BLaER1 treated with 17β-estradiol and CSF1 and Interleukin-3, amounts not matched to agents 10 nM and 100 nM (cell line): Measurements from ENCODE around the gene TCN1.
"Not testable (repeated sequence)": the region's sequence is repeated elsewhere in the genome, so short reads cannot be mapped to it uniquely, and the experiment has no call there.

Source experiments
- H3K27ac ChIP-seq, 11 experiments: shearing (Covaris generic); formaldehyde crosslinking; 2 replicates each; pipeline ENCODE4 v1.8.1; 2022
- H3K27me3 ChIP-seq, 11 experiments: shearing (Covaris generic); formaldehyde crosslinking; 2 replicates each; pipeline ENCODE4 v1.8.1; 2022
- H3K36me3 ChIP-seq, 11 experiments: shearing (Covaris generic); formaldehyde crosslinking; 2 replicates each; pipeline ENCODE4 v1.8.1; 2022
- H3K4me1 ChIP-seq, 10 experiments: shearing (Covaris generic); formaldehyde crosslinking; 2 replicates each; pipeline ENCODE4 v1.8.1; 2022
- H3K4me2 ChIP-seq, 11 experiments: shearing (Covaris generic); formaldehyde crosslinking; 2 replicates each; pipeline ENCODE4 v1.8.1; 2022
- H3K4me3 ChIP-seq, 10 experiments: shearing (Covaris generic); formaldehyde crosslinking; 2 replicates each; pipeline ENCODE4 v1.8.1; 2022
- H3K9ac ChIP-seq, 11 experiments: shearing (Covaris generic); formaldehyde crosslinking; 2 replicates each; pipeline ENCODE4 v1.8.1; 2022
- H3K9me3 ChIP-seq, 11 experiments: shearing (Covaris generic); formaldehyde crosslinking; replicated peaks in 1 of 11; 2 replicates each; pipeline ENCODE4 v1.8.1; 2022
- H4K20me1 ChIP-seq, 11 experiments: shearing (Covaris generic); formaldehyde crosslinking; 2 replicates each; pipeline ENCODE4 v1.8.1; 2022
- Cebpa-rat ChIP-seq, 11 experiments: shearing (Covaris generic); IDR thresholded peaks; 2 replicates each; pipeline ENCODE4 v1.8.1; 2022

TCN1 gene, protein sequence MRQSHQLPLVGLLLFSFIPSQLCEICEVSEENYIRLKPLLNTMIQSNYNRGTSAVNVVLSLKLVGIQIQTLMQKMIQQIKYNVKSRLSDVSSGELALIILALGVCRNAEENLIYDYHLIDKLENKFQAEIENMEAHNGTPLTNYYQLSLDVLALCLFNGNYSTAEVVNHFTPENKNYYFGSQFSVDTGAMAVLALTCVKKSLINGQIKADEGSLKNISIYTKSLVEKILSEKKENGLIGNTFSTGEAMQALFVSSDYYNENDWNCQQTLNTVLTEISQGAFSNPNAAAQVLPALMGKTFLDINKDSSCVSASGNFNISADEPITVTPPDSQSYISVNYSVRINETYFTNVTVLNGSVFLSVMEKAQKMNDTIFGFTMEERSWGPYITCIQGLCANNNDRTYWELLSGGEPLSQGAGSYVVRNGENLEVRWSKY

GRCh38 chr11:59866397-59866796 lies at the start of gene TCN1:
Gene TCN1 (minus strand): TSS chr11:59866487. CDS start chr11:59866470, 17 bp downstream.
- peak in 8 of 11 experiments; percentile 43 to 86 (median 72); a peak in 14 of 22 replicates for TF ChIP-seq Cebpa-rat (IDR thresholded peaks at IDR 0.05)
- peak within 1 kb of the TSS in 8 of 11 experiments; percentile 14 to 62 (median 30); a peak in 12 of 22 replicates for H3K4me2 ChIP-seq
- H3K27me3 ChIP-seq: no peaks in the 10 kb centered on the region
- no peak within 1 kb of the TSS for H3K9ac ChIP-seq
- peaks cover 0 to 44% (median 9%) of the 10 kb centered on the region in 10 experiments; a peak in 12 of 20 replicates for H3K4me1 ChIP-seq
- no peaks in the 10 kb centered on the region for H3K36me3 ChIP-seq
- no peaks in the 10 kb centered on the region for H4K20me1 ChIP-seq
- peak within 1 kb of the TSS in 9 of 11 experiments; percentile 10 to 59 (median 34); a peak in 13 of 22 replicates for H3K27ac ChIP-seq
- no peak within 1 kb of the TSS for H3K4me3 ChIP-seq
- H3K9me3 ChIP-seq: peaks cover 0 to 11% (median 4%) of the 10 kb centered on the region in 11 experiments; a peak in 7 of 22 replicates

DNA sequence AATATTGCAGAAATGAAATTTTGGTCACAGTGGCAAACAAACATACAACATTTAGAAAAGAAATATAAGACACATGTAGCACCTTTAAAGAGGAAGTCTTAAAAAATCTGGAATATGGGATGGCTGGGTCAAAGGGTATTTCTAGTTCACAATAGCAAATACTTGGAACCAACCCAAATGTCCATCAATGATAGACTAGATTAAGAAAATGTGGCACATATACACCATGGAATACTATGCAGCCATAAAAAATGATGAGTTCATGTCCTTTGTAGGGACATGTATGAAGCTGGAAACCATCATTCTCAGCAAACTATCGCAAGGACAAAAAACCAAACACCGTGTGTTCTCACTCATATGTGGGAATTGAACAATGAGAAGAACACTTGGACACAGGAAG lies 37.3 kb upstream of the TCN1 start:
- not testable (repeated sequence) for H3K27me3 ChIP-seq, H3K4me3 ChIP-seq, H4K20me1 ChIP-seq, H3K4me2 ChIP-seq, H3K9ac ChIP-seq, H3K27ac ChIP-seq, H3K36me3 ChIP-seq
- Histone ChIP-seq H3K9me3 (peaks cover 0 to 30% (median under 1%) of the 10 kb centered on the region in 11 experiments; a peak in 6 of 22 replicates), H3K4me1 (peaks cover 0 to 21% (median 3%) of the 10 kb centered on the region in 10 experiments; a peak in 9 of 20 replicates)

DNA sequence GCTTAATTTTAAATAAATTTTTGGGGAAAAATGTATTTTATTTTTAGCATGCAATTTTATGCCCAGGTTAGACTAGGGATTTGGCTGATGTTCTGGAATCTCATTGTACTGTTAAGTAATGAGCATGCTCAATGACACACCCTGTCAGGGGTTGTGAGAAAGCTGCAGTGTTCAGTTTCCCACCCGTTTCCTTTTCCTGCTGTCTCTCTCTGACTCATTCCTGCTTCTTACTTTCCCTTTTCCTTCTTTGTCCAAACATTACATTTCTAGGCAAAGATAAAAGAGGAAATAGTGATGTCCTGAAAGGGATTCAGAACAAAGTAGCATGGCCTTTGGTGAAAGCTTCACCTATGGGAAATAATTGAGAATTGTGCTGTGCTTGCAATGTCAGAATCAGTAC lies 35.0 kb upstream of the TCN1 start:
- 0 out of 22 replicates have a peak, but pooled peaks cover 0 to 4% (median 0%) of the 10 kb centered on the region in 11 experiments for H3K36me3 ChIP-seq
- no peak overlapping the region for H3K4me3 ChIP-seq
- peaks cover 0 to 34% (median 11%) of the 10 kb centered on the region in 11 experiments; a peak in 14 of 22 replicates for H3K9me3 ChIP-seq
- H3K27ac ChIP-seq: no peak overlapping the region
- no peak overlapping the region for H3K9ac ChIP-seq
- no peak for TF ChIP-seq Cebpa-rat (IDR thresholded peaks at IDR 0.05)
- peaks cover 0 to 21% (median 3%) of the 10 kb centered on the region in 10 experiments; a peak in 9 of 20 replicates for H3K4me1 ChIP-seq
- H3K27me3 ChIP-seq: no peaks in the 10 kb centered on the region
- H3K4me2 ChIP-seq: peak overlapping the region in 4 of 11 experiments; percentile 16 to 35 (median 28); a peak in 6 of 22 replicates
- H4K20me1 ChIP-seq: no peaks in the 10 kb centered on the region

GRCh38 chr11:59900366-59901126 lies 34.3 kb upstream of the TCN1 start:
- no peak overlapping the region for H3K4me3 ChIP-seq
- H3K36me3 ChIP-seq: 0 out of 22 replicates have a peak, but pooled peaks cover 0 to 4% (median 0%) of the 10 kb centered on the region in 11 experiments
- peak overlapping the region in 3 of 11 experiments; percentile 16 to 32 (median 25); a peak in 3 of 22 replicates for H3K4me2 ChIP-seq
- H3K9me3 ChIP-seq: peaks cover 0 to 34% (median 11%) of the 10 kb centered on the region in 11 experiments; a peak in 14 of 22 replicates
- H3K9ac ChIP-seq: no peak overlapping the region
- H4K20me1 ChIP-seq: no peaks in the 10 kb centered on the region
- H3K27me3 ChIP-seq: no peaks in the 10 kb centered on the region
- H3K4me1 ChIP-seq: peaks cover 0 to 21% (median 3%) of the 10 kb centered on the region in 10 experiments; a peak in 9 of 20 replicates
- H3K27ac ChIP-seq: no peak overlapping the region
- TF ChIP-seq Cebpa-rat (IDR thresholded peaks at IDR 0.05): no peak

DNA sequence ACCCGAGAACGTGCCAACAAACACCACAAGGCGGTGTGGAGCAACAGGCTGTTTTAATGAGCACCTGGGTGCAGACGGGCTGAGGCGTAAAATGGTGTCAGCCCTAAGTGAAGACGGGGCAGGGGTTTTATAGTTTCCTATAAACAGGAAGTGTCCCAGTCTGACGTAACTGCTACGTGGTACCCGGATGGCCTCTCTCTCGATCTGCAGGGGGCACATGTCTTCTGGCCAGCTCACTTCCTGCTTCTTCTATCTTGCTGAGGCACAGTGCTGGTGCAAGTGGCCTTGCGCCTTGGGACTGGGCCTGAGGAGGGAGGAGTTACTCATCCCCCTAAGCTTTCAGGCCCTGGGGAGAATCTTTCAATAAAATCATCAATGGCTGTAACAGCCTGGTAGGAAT lies 33.2 kb upstream of the TCN1 start:
- Histone ChIP-seq H4K20me1 (no peaks in the 10 kb centered on the region), H3K9me3 (peaks cover 0 to 24% (median 9%) of the 10 kb centered on the region in 11 experiments; a peak in 14 of 22 replicates), H3K4me3 (no peak overlapping the region), H3K27ac (no peak overlapping the region), H3K36me3 (0 out of 22 replicates have a peak, but pooled peaks cover 0 to 4% (median 0%) of the 10 kb centered on the region in 11 experiments), H3K27me3 (no peaks in the 10 kb centered on the region), H3K9ac (no peak overlapping the region), H3K4me2 (peak overlapping the region in 1 of 11 experiments; percentile 17; a peak in 1 of 22 replicates), H3K4me1 (peaks cover 0 to 21% (median 3%) of the 10 kb centered on the region in 10 experiments; a peak in 9 of 20 replicates)
- no peak for TF ChIP-seq Cebpa-rat (IDR thresholded peaks at IDR 0.05)

DNA sequence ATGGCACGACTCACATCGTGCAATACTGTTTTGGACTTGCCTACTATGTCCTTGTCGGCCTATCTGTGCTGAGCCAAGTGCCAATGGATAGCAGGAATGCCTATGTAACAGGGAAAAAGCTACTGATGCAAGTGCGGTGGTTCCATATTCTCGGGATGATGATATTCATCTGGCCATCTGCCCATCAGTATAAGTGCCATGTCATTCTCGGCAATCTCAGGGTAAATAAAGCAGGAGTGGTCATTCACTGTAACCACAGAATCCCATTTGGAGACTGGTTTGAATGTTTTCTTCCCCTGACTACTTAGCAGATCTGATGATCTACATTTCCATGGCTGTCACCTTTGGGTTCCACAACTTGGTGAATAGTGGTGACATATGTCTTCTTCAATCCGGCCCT lies 32.4 kb upstream of the TCN1 start:
- Histone ChIP-seq H3K4me1 (peaks cover 0 to 21% (median 3%) of the 10 kb centered on the region in 10 experiments; a peak in 9 of 20 replicates), H3K36me3 (0 out of 22 replicates have a peak, but pooled peaks cover 0 to 4% (median 0%) of the 10 kb centered on the region in 11 experiments), H3K4me3 (no peak overlapping the region), H3K27ac (no peak overlapping the region), H3K4me2 (no peak overlapping the region), H3K9me3 (peaks cover 0 to 24% (median 9%) of the 10 kb centered on the region in 11 experiments; a peak in 14 of 22 replicates), H3K27me3 (no peaks in the 10 kb centered on the region), H4K20me1 (no peaks in the 10 kb centered on the region), H3K9ac (no peak overlapping the region)
- TF ChIP-seq Cebpa-rat (IDR thresholded peaks at IDR 0.05): no peak

GRCh38 chr11:59898046-59898445 lies 31.8 kb upstream of the TCN1 start:
- no peak overlapping the region for H3K27ac ChIP-seq
- H3K27me3 ChIP-seq: no peaks in the 10 kb centered on the region
- no peak for TF ChIP-seq Cebpa-rat (IDR thresholded peaks at IDR 0.05)
- no peaks in the 10 kb centered on the region for H4K20me1 ChIP-seq
- H3K4me3 ChIP-seq: no peak overlapping the region
- no peak overlapping the region for H3K9ac ChIP-seq
- peaks cover 0 to 24% (median 9%) of the 10 kb centered on the region in 11 experiments; a peak in 14 of 22 replicates for H3K9me3 ChIP-seq
- H3K4me1 ChIP-seq: peaks cover 0 to 21% (median 3%) of the 10 kb centered on the region in 10 experiments; a peak in 9 of 20 replicates
- H3K36me3 ChIP-seq: 0 out of 22 replicates have a peak, but pooled peaks cover 0 to 4% (median 0%) of the 10 kb centered on the region in 11 experiments
- no peak overlapping the region for H3K4me2 ChIP-seq

GRCh38 chr11:59894616-59895015 lies 28.3 kb upstream of the TCN1 start:
- H3K4me3 ChIP-seq: no peak overlapping the region

More at GRCh38 chr11:59894616-59895015, 28.3 kb upstream of the TCN1 start:
- TF ChIP-seq Cebpa-rat (IDR thresholded peaks at IDR 0.05): no peak
- 0 out of 22 replicates have a peak, but pooled peaks cover 0 to 4% (median 0%) of the 10 kb centered on the region in 11 experiments for H3K36me3 ChIP-seq
- peaks cover 12 to 44% (median 20%) of the 10 kb centered on the region in 11 experiments for H3K9me3 ChIP-seq
- H4K20me1 ChIP-seq: no peaks in the 10 kb centered on the region
- H3K4me2 ChIP-seq: no peak overlapping the region
- H3K9ac ChIP-seq: no peak overlapping the region
- peaks cover 0 to 6% (median 0%) of the 10 kb centered on the region in 10 experiments; a peak in 3 of 20 replicates for H3K4me1 ChIP-seq
- H3K27me3 ChIP-seq: no peaks in the 10 kb centered on the region
- no peak overlapping the region for H3K27ac ChIP-seq
